Tongue (tissue), 2 donors: ENCODE results near the gene PDE4DIP. TPM values are rescaled to one million over a fixed set of nuclear protein-coding genes. Genes with fewer than 3 reads are reported as not detected.
"Not testable (repeated sequence)": the region's sequence is repeated elsewhere in the genome, so short reads cannot be mapped to it uniquely, and the experiment has no call there.

Source experiments
- DNase-seq: peaks from one replicate; pipeline ENCODE4 v3.0.0-alpha.2; 2015
- total RNA-seq: library from RNA; depleted of rRNA; stranded (reverse); fragments of >200 nt; gene quantifications from one replicate; pipeline ENCODE4 v1.2.3, GENCODE V29; 2014

The PDE4DIP gene
- total RNA-seq, 1 donor from 2014 or later, result 1,550 TPM

DNA sequence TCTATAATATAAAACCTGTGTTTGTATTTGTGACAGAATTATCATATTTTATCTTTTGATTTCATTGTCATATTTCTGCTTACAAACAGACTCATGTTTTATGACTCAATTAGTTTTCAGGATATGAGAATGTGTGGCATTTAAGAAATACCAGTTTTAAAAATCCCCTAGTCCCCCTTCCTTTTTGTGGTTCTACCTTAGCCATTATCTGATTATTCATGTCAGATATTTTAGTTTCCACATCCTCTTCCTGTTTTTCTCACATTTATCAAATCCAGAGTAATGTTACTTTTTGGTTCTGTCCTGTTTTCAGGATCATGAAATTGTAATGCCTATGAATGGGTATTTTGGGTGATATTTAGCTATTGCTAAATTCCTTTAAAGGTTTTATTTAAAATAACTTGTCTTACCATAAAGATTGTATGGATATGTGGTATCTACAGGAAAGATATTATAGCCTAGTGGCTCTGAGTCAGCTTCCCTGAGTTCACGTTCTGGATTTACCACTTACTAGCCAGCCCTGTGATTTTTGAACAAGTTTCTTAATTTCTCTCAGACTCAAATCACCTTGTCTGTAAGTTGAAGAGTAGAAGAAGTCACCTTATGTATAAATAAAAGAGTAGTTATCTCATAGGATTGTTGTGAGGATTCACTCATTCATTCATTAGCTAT is 131.8 kb downstream of the PDE4DIP start:
- not testable (repeated sequence) for DNase-seq

DNA sequence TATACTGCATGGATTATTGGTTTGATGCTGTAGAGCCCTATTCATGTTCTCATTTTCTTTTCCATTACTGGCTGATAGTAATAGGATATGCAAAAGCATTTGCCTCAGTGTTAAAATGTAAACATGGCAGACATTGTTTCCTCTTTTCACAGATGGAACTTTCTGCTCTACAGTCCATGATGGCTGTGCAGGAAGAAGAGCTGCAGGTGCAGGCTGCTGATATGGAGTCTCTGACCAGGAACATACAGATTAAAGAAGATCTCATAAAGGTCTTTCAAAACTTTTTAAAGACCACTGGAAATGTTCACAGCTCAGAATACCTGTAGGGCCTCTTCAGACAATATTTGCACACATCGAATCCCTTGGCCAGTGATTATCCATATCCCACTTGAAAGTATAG is 133.6 kb downstream of the PDE4DIP start:
- not testable (repeated sequence) for DNase-seq

DNA sequence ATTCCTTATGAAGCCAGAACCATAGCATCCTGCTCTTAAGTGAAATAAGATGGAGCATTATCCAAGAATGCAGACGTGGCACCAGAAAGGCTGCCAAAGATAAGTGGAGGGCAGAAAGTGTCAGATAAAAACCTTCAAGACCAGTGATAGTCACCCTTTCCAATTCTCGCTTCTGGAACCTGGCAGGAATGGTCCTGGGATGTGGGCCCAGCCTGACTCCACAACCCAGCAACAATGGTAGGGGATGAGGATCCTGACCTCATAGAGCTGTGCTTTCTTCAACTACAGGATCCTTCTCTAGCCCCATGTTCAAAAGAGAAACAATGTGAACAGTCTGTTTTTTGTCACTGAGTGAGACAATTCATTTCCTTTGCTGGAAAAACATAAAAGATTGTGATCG is 145.2 kb downstream of the PDE4DIP start:
- DNase-seq, result not testable (repeated sequence)

DNA sequence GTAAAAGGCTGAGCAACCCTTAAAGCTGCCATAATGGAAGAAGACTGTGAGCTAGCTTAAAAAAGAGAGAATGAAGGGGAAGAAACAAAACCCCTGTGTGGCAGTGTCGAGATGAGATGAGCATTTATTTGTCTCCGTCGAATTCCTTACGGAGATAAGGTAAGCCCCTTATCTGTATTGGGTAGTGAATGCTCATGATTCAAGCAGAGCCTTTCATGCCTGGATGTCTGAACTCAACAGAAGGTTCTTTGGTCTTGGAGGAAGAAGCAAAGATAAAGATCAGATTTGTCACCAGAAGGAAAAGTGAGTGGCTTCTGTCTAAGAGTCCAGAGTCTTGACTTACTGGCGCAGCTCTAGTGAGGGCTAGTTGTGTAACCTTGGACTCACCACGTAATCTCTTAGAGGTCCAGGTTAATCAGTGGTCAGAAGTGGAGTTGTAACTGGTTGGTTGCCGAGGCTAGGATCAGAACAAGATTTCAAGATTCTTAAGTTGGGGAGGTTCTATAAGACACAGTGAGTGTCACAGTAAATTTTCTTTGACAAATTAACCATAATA is 146.1 kb downstream of the PDE4DIP start:
- not testable (repeated sequence) for DNase-seq

DNA sequence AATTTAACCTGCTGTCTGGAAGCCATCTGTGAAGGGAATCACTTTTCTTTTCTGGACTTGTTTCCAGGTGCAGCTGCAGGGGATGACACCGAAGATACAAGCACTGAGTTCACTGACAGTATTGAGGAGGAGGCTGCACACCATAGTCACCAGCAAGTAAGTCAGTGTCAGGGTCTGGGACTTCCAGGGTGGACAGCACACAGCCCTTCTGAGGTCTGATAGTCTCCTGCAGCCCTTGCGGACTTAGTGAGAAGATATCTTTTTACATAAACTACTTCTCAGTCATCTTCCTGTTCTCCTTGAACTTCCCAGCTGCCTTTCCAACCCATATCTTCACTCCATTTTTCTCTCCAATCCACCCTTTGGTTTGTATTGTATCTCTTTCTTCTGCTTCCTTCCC is 147.6 kb downstream of the PDE4DIP start:
- not testable (repeated sequence) for DNase-seq

DNA sequence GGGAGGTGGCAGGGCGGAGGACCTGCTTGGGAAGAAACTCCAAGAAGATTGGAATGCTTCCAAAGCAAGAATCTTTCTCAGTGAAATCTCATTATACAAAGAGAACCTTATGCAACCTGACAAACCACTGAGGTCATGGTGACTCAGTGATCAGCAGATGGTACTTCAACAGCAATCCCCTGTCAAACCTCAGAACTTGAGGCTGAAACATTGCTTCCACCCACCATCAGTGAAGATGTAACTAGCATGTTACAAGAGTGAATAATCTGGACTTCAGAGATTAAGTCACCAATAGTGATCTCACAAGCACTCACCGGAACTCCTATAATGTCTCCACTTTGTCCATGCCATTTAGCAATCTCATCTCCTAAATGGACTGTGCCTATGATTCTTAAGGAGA is 148.1 kb downstream of the PDE4DIP start:
- DNase-seq, result not testable (repeated sequence)

DNA sequence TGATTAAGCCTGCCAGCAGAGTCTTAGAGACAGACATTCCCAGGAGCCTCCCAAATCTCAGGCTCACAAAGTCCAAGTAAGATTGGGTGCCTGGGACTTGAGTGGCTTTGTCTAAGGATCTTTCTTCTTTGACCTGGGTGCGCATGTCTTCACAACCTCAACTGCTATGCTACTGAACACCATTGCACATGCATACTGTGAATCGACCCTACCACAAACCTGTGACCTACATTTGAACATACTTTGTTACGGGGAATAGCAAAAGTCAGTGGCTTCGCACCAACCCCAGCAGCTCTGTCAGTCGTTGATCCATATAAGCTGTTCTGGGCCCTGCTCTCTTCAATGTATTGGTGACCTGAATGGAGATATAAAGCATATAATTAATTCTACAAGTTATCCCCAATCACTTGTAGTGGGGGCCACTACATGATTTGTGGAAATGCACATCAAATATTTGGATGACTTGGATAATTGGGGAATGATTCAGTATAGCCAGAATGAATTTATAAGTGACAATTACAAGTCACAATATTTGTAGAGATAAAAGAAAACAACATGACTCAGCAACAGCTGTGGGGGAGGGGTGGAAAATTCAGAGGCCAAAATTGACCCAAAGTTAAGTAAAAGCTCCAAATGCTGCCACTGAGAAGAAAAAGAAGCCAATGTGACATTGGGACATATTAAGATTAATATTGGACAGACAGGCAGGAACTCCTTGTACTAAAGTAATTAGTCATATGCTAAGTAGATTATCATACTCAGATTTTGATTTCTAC is 152.4 kb downstream of the PDE4DIP start:
- DNase-seq, result not testable (repeated sequence)

DNA sequence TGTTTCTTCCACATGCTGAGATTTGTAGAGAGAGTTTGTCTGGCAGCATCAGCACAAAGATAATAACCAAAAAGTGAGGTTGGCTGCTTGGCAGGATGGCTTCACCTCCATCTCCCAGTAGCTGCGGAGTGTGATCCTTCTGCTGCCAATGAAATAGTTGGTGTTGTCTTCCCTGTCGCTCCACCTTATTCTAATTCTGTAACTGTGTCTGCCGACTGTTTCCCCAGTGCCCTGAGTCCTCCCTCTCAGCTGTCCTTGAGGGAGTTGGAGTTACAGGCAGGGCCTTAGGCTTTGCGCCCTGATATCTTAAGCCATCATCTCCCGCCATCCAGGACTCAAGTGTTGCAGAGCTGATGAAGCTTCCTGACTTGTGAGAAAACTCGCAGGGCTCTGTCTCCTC is 153.2 kb downstream of the PDE4DIP start:
- DNase-seq, result not testable (repeated sequence)

DNA sequence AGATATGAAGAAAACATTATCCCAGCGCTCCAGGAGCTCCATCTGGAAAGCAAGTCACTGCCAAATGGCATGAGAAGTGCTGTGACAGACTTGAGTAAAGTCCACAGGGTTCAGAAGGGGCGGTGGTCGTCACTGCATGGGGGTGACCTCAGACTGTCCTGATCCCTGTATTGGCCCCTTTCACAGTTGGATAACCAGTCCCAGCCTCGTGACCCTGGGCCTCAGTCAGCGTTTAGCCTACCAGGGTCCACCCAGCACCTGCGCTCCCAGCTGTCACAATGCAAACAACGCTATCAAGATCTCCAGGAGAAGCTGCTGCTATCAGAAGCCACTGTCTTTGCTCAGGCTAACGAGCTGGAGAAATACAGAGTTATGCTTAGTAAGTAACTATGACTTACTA is 158.4 kb downstream of the PDE4DIP start:
- DNase-seq, result not testable (repeated sequence)

DNA sequence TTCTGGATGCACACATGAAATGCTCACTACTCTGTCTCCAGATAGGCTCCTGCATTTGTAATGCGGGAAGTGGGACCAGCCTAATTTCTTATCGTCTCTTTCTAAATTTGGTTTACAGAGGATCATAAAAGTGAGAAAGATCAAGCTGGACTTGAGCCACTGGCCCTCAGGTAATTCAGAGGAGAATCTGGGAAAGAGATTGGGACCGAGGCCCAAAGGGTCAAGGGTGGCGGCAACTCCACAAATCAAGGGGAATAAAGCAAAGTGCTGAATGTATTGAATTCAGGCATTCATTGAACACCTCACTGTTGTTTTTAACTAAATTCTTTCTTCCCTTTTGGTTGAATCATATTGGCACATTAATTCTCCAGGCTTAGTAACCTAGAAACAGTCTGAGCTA is 164.1 kb downstream of the PDE4DIP start:
- DNase-seq, result not testable (repeated sequence)

DNA sequence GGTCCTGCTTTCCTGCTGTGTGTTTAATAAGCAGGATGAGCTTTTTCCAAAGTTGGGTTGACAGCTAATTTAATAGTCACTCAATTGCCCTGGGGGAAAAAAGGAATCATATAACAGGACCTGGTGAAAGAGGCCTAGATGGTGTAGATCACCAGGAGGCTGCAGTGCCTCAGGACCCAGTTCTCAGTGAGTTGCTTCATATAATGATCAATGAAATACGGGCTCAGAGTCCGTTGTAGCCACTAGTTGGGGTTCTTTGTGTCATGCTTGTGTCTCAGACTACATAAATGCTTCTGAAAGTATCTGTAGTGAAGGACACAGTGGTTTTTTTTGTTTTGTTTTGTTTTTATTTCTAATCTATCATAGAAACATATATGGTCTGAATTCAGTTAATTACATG is 164.5 kb downstream of the PDE4DIP start:
- DNase-seq, result not testable (repeated sequence)

DNA sequence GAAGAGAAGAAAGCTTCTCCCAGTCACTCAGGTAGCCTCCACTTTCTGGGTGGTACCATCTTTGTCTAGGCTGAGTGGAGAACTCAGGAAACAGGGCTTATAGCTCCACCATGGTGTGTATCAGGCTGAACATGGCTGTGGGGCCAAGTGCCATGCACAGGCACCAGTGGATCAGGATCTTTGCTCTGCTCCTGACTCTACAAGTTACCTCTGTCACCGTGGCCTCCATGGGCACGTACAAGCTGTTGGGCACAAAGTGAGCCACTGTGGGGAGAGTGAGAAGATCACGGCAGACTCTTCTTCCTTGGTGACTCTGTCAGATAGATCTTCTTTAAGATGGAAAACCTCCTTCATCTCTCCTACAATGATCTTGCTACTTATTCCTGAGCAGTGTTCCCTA is 165.5 kb downstream of the PDE4DIP start:
- not testable (repeated sequence) for DNase-seq

DNA sequence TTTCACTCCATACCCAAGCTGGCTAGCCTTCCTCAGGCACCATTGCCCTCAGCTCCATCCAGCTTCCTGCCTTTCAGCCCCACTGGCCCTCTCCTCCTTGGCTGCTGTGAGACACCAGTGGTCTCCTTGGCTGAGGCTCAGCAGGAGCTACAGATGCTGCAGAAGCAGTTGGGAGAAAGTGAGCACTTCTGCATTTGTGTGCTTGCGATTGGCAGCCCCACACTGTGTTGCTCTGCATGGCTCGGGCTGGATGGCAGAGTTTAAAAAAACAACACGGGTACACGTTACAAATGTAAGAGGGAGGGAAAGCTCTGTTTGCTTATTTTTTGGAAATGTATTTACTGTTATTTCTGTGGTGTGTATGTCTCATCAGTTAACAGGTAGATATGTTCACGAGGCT is 168.4 kb downstream of the PDE4DIP start:
- DNase-seq, result not testable (repeated sequence)

DNA sequence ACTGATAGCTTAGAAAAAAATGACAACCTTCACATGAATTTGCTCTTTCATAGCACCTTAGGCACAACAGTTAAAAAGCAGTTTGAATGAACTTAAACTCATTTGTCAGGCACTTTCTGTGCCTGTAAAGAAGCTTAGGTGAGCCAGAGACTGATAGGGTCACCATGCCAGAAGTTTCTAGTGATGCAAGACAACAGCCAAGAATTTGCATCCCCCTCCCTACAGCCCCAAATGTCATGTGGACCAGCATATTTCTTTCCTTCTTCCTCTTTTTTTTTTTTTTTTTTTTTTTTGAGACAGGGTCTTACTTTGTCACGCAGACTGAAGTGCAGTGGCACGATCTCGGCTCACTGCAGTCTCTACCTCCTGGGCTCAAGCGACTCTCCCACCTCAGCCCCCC is 169.3 kb downstream of the PDE4DIP start:
- not testable (repeated sequence) for DNase-seq

DNA sequence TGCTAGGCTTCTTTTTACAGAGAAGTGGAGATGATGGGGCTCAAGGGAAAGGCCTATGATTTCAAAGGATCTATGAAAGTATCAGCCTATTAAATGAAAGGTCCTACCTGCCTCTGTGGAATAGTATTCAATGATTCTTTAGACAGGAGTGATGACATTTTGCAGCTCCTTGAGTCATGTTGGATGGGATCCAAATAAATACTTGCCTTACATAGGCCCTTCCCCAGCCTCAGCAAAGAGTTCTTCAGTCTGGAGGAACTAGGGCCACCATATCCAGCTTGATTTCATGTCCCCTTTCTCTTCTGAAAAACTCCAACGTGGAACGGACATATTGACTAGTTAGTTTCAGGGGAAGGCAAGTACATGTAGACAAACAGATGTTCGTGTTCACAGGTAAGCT is 171.3 kb downstream of the PDE4DIP start:
- not testable (repeated sequence) for DNase-seq

DNA sequence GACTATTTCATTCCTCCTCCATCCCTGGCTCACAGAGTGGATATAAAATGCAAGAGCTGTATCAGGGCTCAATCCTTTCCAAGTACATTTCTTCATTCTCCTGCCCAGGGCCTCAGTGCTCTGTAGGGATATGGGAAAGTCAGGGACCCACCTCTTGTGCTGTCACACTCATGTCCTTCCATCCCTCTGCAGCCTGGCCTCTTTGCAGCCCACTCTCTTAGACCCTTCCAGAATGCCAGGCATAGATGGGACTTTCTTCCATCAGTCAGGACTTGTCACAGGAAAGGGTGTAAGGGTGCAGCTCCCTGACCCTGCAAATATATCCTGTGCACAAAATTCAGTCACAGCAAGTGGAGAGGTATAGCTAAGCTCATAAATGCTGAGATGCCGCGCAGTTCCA is 172.4 kb downstream of the PDE4DIP start:
- not testable (repeated sequence) for DNase-seq

DNA sequence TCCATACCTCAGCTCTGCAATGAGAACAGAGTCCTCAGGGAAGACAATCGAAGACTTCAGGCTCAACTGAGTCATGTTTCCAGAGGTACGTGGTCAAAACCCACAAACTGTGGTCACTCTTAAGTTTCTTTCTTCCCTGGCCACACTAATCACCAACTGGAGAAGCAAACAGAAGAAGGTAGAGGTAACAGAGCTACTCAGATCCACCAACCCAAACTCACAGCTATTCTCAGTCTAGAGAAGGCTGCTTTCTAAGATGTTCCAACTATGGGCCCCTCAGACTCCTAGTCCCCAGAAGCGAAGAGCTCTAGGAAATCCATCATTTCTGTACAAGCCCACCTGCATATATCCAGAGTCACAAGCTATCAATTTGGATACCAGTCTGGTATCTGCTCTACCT is 174.3 kb downstream of the PDE4DIP start:
- DNase-seq, result not testable (repeated sequence)

DNA sequence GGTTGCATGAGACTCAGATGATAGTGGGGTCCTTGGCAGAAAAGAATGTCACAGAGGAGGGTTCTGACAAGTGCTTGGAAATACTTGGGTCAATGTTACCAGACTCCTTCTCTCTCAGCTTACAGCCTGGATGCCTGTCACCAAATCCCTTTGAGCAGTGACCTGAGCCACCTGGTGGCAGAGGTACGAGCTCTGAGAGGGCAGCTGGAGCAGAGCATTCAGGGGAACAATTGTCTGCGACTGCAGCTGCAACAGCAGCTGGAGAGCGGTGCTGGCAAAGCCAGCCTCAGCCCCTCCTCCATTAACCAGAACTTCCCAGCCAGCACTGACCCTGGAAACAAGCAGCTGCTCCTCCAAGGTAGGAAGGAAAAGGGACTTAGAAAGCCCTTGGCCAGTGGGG is 180.1 kb downstream of the PDE4DIP start:
- DNase-seq, result not testable (repeated sequence)

DNA sequence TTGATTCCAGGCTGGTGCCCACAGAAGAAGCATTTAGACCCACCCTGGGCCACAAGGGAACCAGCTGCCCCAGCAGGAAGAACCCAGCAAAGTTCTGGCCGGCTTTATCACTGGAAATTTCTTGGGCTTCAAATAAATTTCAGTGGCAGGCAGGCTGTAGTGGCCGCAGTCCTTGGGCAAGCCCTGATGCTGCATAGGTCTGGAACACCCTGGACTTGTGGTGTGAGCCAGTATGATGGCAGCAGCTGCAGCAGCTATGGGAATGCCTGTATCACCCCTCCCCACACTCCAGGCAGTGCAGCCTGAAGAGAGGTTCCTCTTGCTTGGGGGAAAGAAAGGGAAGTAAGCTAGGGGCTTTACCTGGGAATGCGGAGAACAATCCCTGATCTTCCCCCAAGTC is 189.7 kb downstream of the PDE4DIP start:
- DNase-seq, result not testable (repeated sequence)

DNA sequence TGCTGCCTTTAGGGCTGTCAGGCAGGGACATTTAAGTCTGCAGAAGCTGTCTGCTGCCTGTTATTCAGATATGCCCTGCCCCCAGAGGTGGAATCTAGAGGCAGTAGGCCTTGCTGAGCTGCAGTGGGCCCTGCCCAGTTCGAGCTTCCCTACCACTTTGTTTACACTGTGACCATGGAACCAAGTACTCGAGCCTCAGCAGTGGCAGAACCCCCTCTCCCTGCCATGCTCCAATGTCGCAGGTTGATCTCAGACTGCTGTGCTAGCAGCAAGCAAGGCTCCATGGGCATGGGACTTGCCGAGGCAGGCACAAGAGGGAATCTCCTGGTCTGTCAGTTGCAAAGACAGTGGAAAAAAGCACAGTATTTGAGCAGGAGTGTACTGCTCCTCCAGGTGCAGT is 198.8 kb downstream of the PDE4DIP start:
- not testable (repeated sequence) for DNase-seq

DNA sequence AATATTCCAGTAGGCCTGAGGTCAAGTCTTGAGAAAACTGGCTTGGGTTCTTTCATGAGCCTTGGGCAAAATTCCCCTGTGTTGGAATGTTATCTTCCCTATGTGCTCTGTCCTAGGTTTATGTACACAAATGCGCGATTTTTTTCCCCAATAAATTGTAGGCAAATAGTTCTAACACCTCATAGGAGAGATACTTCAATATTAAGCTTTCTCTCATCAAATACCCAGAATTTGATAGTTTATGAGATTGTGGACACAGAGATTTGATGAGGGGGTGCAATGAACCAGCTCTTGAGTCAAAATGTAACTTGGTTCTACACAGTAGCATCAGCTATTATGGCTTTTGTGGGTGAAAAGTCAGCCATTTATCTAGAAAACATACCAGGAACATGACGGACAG is 220.4 kb downstream of the PDE4DIP start:
- DNase-seq, result not testable (repeated sequence)

DNA sequence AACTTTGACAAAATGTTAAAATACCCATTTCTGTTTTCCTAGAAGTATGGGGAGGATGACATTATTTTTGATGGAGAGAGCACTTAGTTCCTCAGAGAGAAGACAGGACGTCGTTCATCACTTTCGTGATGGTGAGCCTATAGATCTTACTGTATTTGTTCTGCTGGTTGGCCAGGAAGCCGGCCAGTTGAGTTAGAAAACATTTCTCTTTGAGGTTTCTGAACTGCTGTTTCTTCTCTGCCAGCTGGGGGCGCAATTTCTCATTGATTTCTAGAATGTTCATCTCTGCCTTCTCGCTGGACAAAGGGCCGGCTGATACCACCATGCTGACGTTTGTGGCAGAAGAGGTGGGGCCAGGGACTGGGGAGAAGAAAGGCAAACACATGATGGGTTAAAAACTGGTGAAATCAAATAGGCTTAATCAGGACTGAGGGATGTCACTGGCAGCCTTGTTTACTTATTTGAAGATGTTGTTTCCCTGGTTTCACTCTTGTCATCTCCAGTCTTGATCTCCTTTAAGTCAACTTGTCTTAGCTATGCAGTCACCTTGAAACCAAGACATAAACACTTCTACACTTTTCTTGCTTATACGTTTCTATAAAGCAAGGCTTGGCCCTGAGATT is 231.4 kb downstream of the PDE4DIP start:
- not testable (repeated sequence) for DNase-seq
